CD14-positive monocyte (primary cell): ENCODE measurements around the gene SLC66A2. TPM values are rescaled to one million over a fixed set of nuclear protein-coding genes. Genes with fewer than 3 reads are reported as not detected.

Experiments used
- DNase-seq, 3 donors: peaks; one replicate each; pipeline ENCODE4 v3.0.0-alpha.2; 2011 to 2022
- H2AFZ ChIP-seq: 2 replicates; pipeline ENCODE4 v1.6.0; 2012; ENCODE audit warnings: mild to moderate bottlenecking, low read depth, low read length, inconsistent platforms; ENCODE audit not compliant: insufficient read depth, poor library complexity, severe bottlenecking
- H3K27ac ChIP-seq, 2 donors: 1 replicate in 1 of 2; 2 replicates in 1 of 2; pipeline ENCODE4 v1.5.1; 2012 to 2013; ENCODE audit warnings: low read length in 2 of 2, control low read depth in 1 of 2, inconsistent platforms in 1 of 2, low read depth in 1 of 2, mild to moderate bottlenecking in 1 of 2
- H3K27me3 ChIP-seq, 2 donors: one replicate each; pipeline versions ENCODE4 v1.6.0 to v1.6.1; 2011 to 2013; ENCODE audit warnings: low read length in 2 of 2; ENCODE audit not compliant: control insufficient read depth in 2 of 2, insufficient read depth in 2 of 2
- H3K36me3 ChIP-seq, 2 donors: replicated peaks in 1 of 2; 1 replicate in 1 of 2; 2 replicates in 1 of 2; pipeline versions ENCODE4 v1.5.1 to v1.6.1; 2012 to 2013; ENCODE audit warnings: low read length in 2 of 2, control low read depth in 1 of 2, inconsistent platforms in 1 of 2, mild to moderate bottlenecking in 1 of 2; ENCODE audit not compliant: insufficient read depth in 2 of 2, control insufficient read depth in 1 of 2
- H3K4me1 ChIP-seq, 2 donors: 1 replicate in 1 of 2; 2 replicates in 1 of 2; pipeline versions ENCODE4 v1.5.1 to v1.6.1; 2012 to 2013; ENCODE audit warnings: low read length in 2 of 2, control low read depth in 1 of 2, inconsistent platforms in 1 of 2, mild to moderate bottlenecking in 1 of 2, moderate library complexity in 1 of 2; ENCODE audit not compliant: insufficient read depth in 2 of 2, control insufficient read depth in 1 of 2
- H3K4me2 ChIP-seq: replicated peaks from 2 replicates; pipeline ENCODE3; 2012; ENCODE audit warnings: low read length, moderate library complexity, mild to moderate bottlenecking; ENCODE audit not compliant: poor library complexity, severe bottlenecking; ENCODE audit errors: extremely low read depth
- H3K4me3 ChIP-seq, 3 experiments: fragments of 200-600 bp in 1 of 3; sonication (generic) in 1 of 3; replicated peaks in 1 of 3; 1 replicate in 2 of 3; 2 replicates in 1 of 3; pipeline ENCODE4 v1.5.1; 2011 to 2013; ENCODE audit warnings: low read length in 3 of 3, mild to moderate bottlenecking in 3 of 3, control low read depth in 2 of 3, low read depth in 2 of 3, inconsistent platforms in 1 of 3, moderate library complexity in 1 of 3
- H3K79me2 ChIP-seq: 2 replicates; pipeline ENCODE4 v1.6.0; 2012; ENCODE audit warnings: mild to moderate bottlenecking, control low read depth, inconsistent platforms, low read length, moderate library complexity; ENCODE audit not compliant: insufficient read depth
- H3K9ac ChIP-seq: 2 replicates; pipeline ENCODE4 v1.6.0; 2017; ENCODE audit warnings: low read length, mild to moderate bottlenecking; ENCODE audit not compliant: insufficient read depth, poor library complexity, severe bottlenecking
- H3K9me3 ChIP-seq, 2 donors: replicated peaks in 1 of 2; 1 replicate in 1 of 2; 2 replicates in 1 of 2; pipeline versions ENCODE4 v1.5.1 to v1.6.1; 2012 to 2013; ENCODE audit warnings: low read length in 2 of 2, control low read depth in 1 of 2; ENCODE audit not compliant: control insufficient read depth in 1 of 2, insufficient read depth in 1 of 2
- H4K20me1 ChIP-seq: 2 replicates; pipeline ENCODE4 v1.6.0; 2012; ENCODE audit warnings: mild to moderate bottlenecking, low read length, control low read depth, moderate library complexity; ENCODE audit not compliant: insufficient read depth
- H3K27ac Mint-ChIP-seq, 7 donors: one replicate each; pipeline ENCODE4 v1.8.0; 2020; ENCODE audit warnings: mild to moderate bottlenecking in 7 of 7, mixed read lengths in 7 of 7, moderate library complexity in 6 of 7, inconsistent platforms in 2 of 7
- H3K27me3 Mint-ChIP-seq, 3 donors: one replicate each; pipeline ENCODE4 v1.8.0; 2021 to 2022; ENCODE audit warnings: low read depth in 3 of 3, mild to moderate bottlenecking in 3 of 3, mixed read lengths in 3 of 3, moderate library complexity in 3 of 3, inconsistent platforms in 1 of 3
- H3K36me3 Mint-ChIP-seq, 2 donors: one replicate each; pipeline ENCODE4 v1.8.0; 2020; ENCODE audit warnings: mixed read lengths in 2 of 2, inconsistent platforms in 1 of 2, mild to moderate bottlenecking in 1 of 2
- H3K4me1 Mint-ChIP-seq: one replicate; pipeline ENCODE4 v1.8.0; 2020; ENCODE audit warnings: mild to moderate bottlenecking, mixed read lengths
- H3K4me3 Mint-ChIP-seq, 2 donors: one replicate each; pipeline ENCODE4 v1.8.0; 2020; ENCODE audit warnings: mild to moderate bottlenecking in 2 of 2, mixed read lengths in 2 of 2, moderate library complexity in 1 of 2
- H3K9me3 Mint-ChIP-seq, 7 donors: one replicate each; pipeline ENCODE4 v1.8.0; 2020 to 2022; ENCODE audit warnings: mixed read lengths in 7 of 7, mild to moderate bottlenecking in 6 of 7, moderate library complexity in 6 of 7, inconsistent platforms in 2 of 7
- CTCF ChIP-seq: fragments of 200-600 bp; IDR thresholded peaks from one replicate; pipeline ENCODE4 v1.8.0; 2022; ENCODE audit warnings: antibody characterized with exemption, mild to moderate bottlenecking
- WGBS: methylation state at CpG from one replicate; pipeline ENCODE4 v1.1.5; 2013; ENCODE audit warnings: missing lambda C conversion rate; ENCODE audit not compliant: insufficient coverage; 5-methylcytosine and 5-hydroxymethylcytosine counted together
- intact Hi-C, 2 donors: fragments of 100-400 bp; cut with micrococcal nuclease; formaldehyde crosslinking; loops; one replicate each; pipeline versions ENCODE4 v1.15.0 to v1.15.1; 2023
- polyA plus RNA-seq, 3 donors: library from polyadenylated mRNA; depleted of rRNA in 1 of 3; unstranded in 2 of 3; stranded (reverse) in 1 of 3; fragments of 300-500 nt in 2 of 3; fragments of >200 nt in 1 of 3; fragmentation: Illumina TruSeq in 2 of 3; gene quantifications; 1 replicate in 2 of 3; 2 replicates in 1 of 3; pipeline ENCODE4 v1.2.3, GENCODE V29; 2012 to 2021

SLC66A2 gene
- polyA plus RNA-seq, 3 donors = 26.8 to 42.6 (median 33.8) TPM

GRCh38 chr18:79964330-79965118 is 13.1 kb upstream of the SLC66A2 start, which contains the start of gene HSBP1L1:
Gene HSBP1L1 (plus strand): TSS chr18:79964643. CDS start chr18:79964736, 93 bp downstream.
- TF ChIP-seq CTCF = peak; percentile 36
- H3K27ac Mint-ChIP-seq = peak within 1 kb of the TSS in 5 of 7 donors; percentile 30 to 90 (median 86)
- no peaks in the 10 kb centered on the region for H3K79me2 ChIP-seq
- peaks cover 6 to 30% (median 20%) of the 10 kb centered on the region in 3 donors for H3K27me3 Mint-ChIP-seq
- H4K20me1 ChIP-seq = no peaks in the 10 kb centered on the region
- intact Hi-C loops = no loop called here
- peak within 1 kb of the TSS; percentile 86 for H2AFZ ChIP-seq
- peak within 1 kb of the TSS; percentile 6 to 75 for H3K27ac ChIP-seq
- H3K4me1 Mint-ChIP-seq = peaks cover 23% of the 10 kb centered on the region
- H3K27me3 ChIP-seq = no peaks in the 10 kb centered on the region
- H3K36me3 ChIP-seq = peaks cover 2 to 3% of the 10 kb centered on the region in 2 donors
- peaks cover 0 to 4% (median 0%) of the 10 kb centered on the region in 7 donors for H3K9me3 Mint-ChIP-seq
- H3K4me2 ChIP-seq = peak within 1 kb of the TSS; percentile 75
- under 1% methylated on average over 59 of the region's 73 CpGs for WGBS
- peak within 1 kb of the TSS; percentile 75 to 85 for H3K4me3 Mint-ChIP-seq
- peak within 1 kb of the TSS; percentile 78 for H3K9ac ChIP-seq
- H3K4me3 ChIP-seq = peak within 1 kb of the TSS; percentile 53 to 85 (median 72)
- no peaks in the 10 kb centered on the region for H3K9me3 ChIP-seq
- peaks cover 0 to 20% of the 10 kb centered on the region in 2 donors for H3K36me3 Mint-ChIP-seq
- peaks cover 16 to 21% of the 10 kb centered on the region in 2 donors for H3K4me1 ChIP-seq
- peak; percentile 33 to 46 (median 39) for DNase-seq

GRCh38 chr18:79963658-79964329 is 12.3 kb upstream of the SLC66A2 start:
- H3K4me2 ChIP-seq = peak overlapping the region; percentile 75
- peak overlapping the region; percentile 78 for H3K9ac ChIP-seq
- Mint-ChIP-seq H3K27me3 (peaks cover 6 to 30% (median 20%) of the 10 kb centered on the region in 3 donors), H3K4me1 (peaks cover 23% of the 10 kb centered on the region), H3K36me3 (peaks cover 0 to 14% of the 10 kb centered on the region in 2 donors), H3K27ac (no peak overlapping the region), H3K4me3 (peak overlapping the region; percentile 52 to 53), H3K9me3 (peaks cover 0 to 4% (median 0%) of the 10 kb centered on the region in 7 donors)
- WGBS = 79% methylated on average over 30 of the region's 30 CpGs
- peak overlapping the region; percentile 20 to 85 (median 72) for H3K4me3 ChIP-seq
- H3K27me3 ChIP-seq = no peaks in the 10 kb centered on the region
- peaks cover 16 to 21% of the 10 kb centered on the region in 2 donors for H3K4me1 ChIP-seq
- H4K20me1 ChIP-seq = no peaks in the 10 kb centered on the region
- no peak overlapping the region for H3K27ac ChIP-seq
- no peak for TF ChIP-seq CTCF
- H2AFZ ChIP-seq = peak overlapping the region; percentile 86
- no peaks in the 10 kb centered on the region for H3K9me3 ChIP-seq
- H3K36me3 ChIP-seq = peaks cover 0 to 2% of the 10 kb centered on the region in 2 donors
- H3K79me2 ChIP-seq = no peaks in the 10 kb centered on the region
- DNase-seq = no peak
- intact Hi-C loops = no loop called here
